SK-N-SH (cell line): ENCODE measurements around the gene PSMG3. TPM values are rescaled to one million over a fixed set of nuclear protein-coding genes. Genes with fewer than 3 reads are reported as not detected.
A peak's percentile ranks its signal among the peaks of the same experiment; 100 is the strongest.

Experiments used
- CTCF ChIA-PET: fragments of 300-600, 350-600 bp; formaldehyde crosslinking; extraction: SDS; loops from one replicate; lab custom pipeline; 2021; lab: Yijun Ruan, JAX
- POLR2A ChIA-PET: fragments of 350-600 bp; sonication (Branson Sonifier 250); formaldehyde crosslinking; extraction: SDS; loops from one replicate; lab custom pipeline; 2020; ENCODE audit warnings: antibody characterized with exemption, inconsistent platforms; lab: Yijun Ruan, JAX
- DNase-seq: peaks from one replicate; pipeline ENCODE4 v3.0.0; 2012
- H2AFZ ChIP-seq: fragments of 200-600 bp; sonication (generic); 2 replicates; pipeline ENCODE4 v1.8.1; 2016; ENCODE audit warnings: antibody characterized with exemption, mild to moderate bottlenecking, low read depth
- H3F3A ChIP-seq: fragments of 200-600 bp; sonication (generic); replicated peaks from 2 replicates; pipeline ENCODE3; 2016; ENCODE audit warnings: antibody characterized with exemption, mild to moderate bottlenecking; ENCODE audit not compliant: insufficient read depth
- H3K27ac ChIP-seq, 2 experiments: fragments of 200-500 bp in 1 of 2; fragments of 200-600 bp in 1 of 2; sonication (Bioruptor generic) in 1 of 2; sonication (generic), shearing (Covaris generic) in 1 of 2; 2 replicates each; pipeline versions ENCODE4 v1.5.1 to v1.6.1; 2014 to 2016; ENCODE audit warnings: low read depth in 2 of 2, inconsistent platforms in 1 of 2, low read length in 1 of 2, mild to moderate bottlenecking in 1 of 2, mixed read lengths in 1 of 2
- H3K27me3 ChIP-seq: fragments of 200-600 bp; sonication (generic), shearing (Covaris generic); 2 replicates; pipeline ENCODE4 v1.6.1; 2016; ENCODE audit warnings: mixed run types; ENCODE audit not compliant: insufficient read depth
- H3K36me3 ChIP-seq, 2 experiments: fragments of 200-500 bp in 1 of 2; fragments of 200-600 bp in 1 of 2; sonication (Bioruptor generic) in 1 of 2; sonication (generic) in 1 of 2; replicated peaks in 1 of 2; 2 replicates each; pipeline versions ENCODE3 to v1.5.1; 2014 to 2016; ENCODE audit warnings: low read length in 1 of 2, mild to moderate bottlenecking in 1 of 2; ENCODE audit not compliant: insufficient read depth in 2 of 2, control insufficient read depth in 1 of 2
- H3K4me1 ChIP-seq, 2 experiments: fragments of 200-500 bp in 1 of 2; fragments of 200-600 bp in 1 of 2; sonication (Bioruptor generic) in 1 of 2; sonication (generic), shearing (Covaris generic) in 1 of 2; 2 replicates each; pipeline versions ENCODE4 v1.5.1 to v1.6.1; 2014 to 2016; ENCODE audit warnings: low read depth in 1 of 2, low read length in 1 of 2, mixed run types in 1 of 2; ENCODE audit not compliant: insufficient read depth in 2 of 2, control insufficient read depth in 1 of 2
- H3K4me2 ChIP-seq: fragments of 200-600 bp; sonication (generic), shearing (Covaris generic); 2 replicates; pipeline ENCODE4 v1.6.1; 2017; ENCODE audit warnings: mixed run types
- H3K4me3 ChIP-seq, 2 experiments: fragments of 200-500 bp in 1 of 2; fragments of 200-600 bp in 1 of 2; sonication (Bioruptor generic) in 1 of 2; sonication (generic), shearing (Covaris generic) in 1 of 2; 2 replicates each; pipeline versions ENCODE4 v1.5.1 to v1.8.1; 2014 to 2016; ENCODE audit warnings: low read depth in 2 of 2, inconsistent platforms in 1 of 2, low read length in 1 of 2, mild to moderate bottlenecking in 1 of 2, mixed read lengths in 1 of 2, moderate library complexity in 1 of 2
- H3K79me2 ChIP-seq: fragments of 200-600 bp; sonication (generic); 2 replicates; pipeline ENCODE4 v1.8.1; 2017; ENCODE audit warnings: mild to moderate bottlenecking; ENCODE audit not compliant: insufficient read depth
- H3K9ac ChIP-seq: fragments of 200-600 bp; sonication (generic); 2 replicates; pipeline ENCODE4 v1.6.1; 2017; ENCODE audit warnings: mixed run types
- H3K9me2 ChIP-seq: fragments of 200-600 bp; sonication (generic); 2 replicates; pipeline ENCODE4 v1.6.1; 2017; ENCODE audit warnings: mixed run types
- H3K9me3 ChIP-seq: fragments of 200-600 bp; sonication (generic); 2 replicates; pipeline ENCODE4 v1.6.1; 2017; ENCODE audit warnings: mixed run types, mild to moderate bottlenecking, moderate library complexity
- H4K20me1 ChIP-seq: fragments of 200-600 bp; sonication (generic); 2 replicates; pipeline ENCODE4 v1.6.1; 2017; ENCODE audit warnings: mild to moderate bottlenecking, mixed run types; ENCODE audit not compliant: insufficient read depth
- ELF1 ChIP-seq: IDR thresholded peaks from 2 replicates; pipeline ENCODE4 v1.4.0; 2012
- EZH2phosphoT487 ChIP-seq: fragments of 200-600 bp; sonication (generic); IDR thresholded peaks from 2 replicates; pipeline ENCODE4 v1.6.1; 2017; ENCODE audit warnings: low read depth, mixed run types, mild to moderate bottlenecking, antibody characterized with exemption, moderate library complexity, borderline replicate concordance
- FOSL2 ChIP-seq: IDR thresholded peaks from 2 replicates; pipeline ENCODE4 v1.4.0; 2012; ENCODE audit warnings: low read depth, mild to moderate bottlenecking, moderate library complexity, borderline replicate concordance
- FOXJ3 ChIP-seq: sonication (generic); formaldehyde crosslinking; IDR thresholded peaks from 2 replicates; pipeline ENCODE4 v1.5.1; 2020; ENCODE audit warnings: mild to moderate bottlenecking, missing genetic modification reagents
- FOXM1 ChIP-seq: IDR thresholded peaks from 2 replicates; pipeline ENCODE4 v1.4.0; 2012; ENCODE audit warnings: low read depth, mild to moderate bottlenecking
- GABPA ChIP-seq: IDR thresholded peaks from 2 replicates; pipeline ENCODE4 v1.4.0; 2012; ENCODE audit warnings: low read depth, mild to moderate bottlenecking
- GATA2 ChIP-seq: sonication (generic); formaldehyde crosslinking; IDR thresholded peaks from 2 replicates; pipeline ENCODE4 v1.5.0; 2020; ENCODE audit warnings: mild to moderate bottlenecking, missing genetic modification reagents
- RAD21 ChIP-seq: IDR thresholded peaks from 2 replicates; pipeline ENCODE4 v1.6.1; 2012; ENCODE audit warnings: mild to moderate bottlenecking, low read length
- RXRA ChIP-seq: IDR thresholded peaks from 2 replicates; pipeline ENCODE4 v1.4.0; 2012; ENCODE audit warnings: low read depth, mild to moderate bottlenecking, borderline replicate concordance
- TAF1 ChIP-seq: IDR thresholded peaks from 2 replicates; pipeline ENCODE4 v1.6.1; 2012; ENCODE audit warnings: low read depth, mild to moderate bottlenecking, low read length, moderate library complexity, borderline replicate concordance
- WGBS: methylation state at CpG from one replicate; pipeline ENCODE4 v1.1.6; 2017; ENCODE audit warnings: low lambda C conversion rate; 5-methylcytosine and 5-hydroxymethylcytosine counted together
- polyA plus RNA-seq, 3 experiments: library from polyadenylated mRNA; depleted of rRNA; stranded (reverse); fragments of >200 nt; gene quantifications; 2 replicates each; pipeline ENCODE4 v1.2.3, GENCODE V29; 2012
- TF ChIP-seq, protein P1 (sequence below): IDR thresholded peaks from 2 replicates; pipeline ENCODE4 v1.6.1; 2012; ENCODE audit warnings: mild to moderate bottlenecking, low read depth, low read length, moderate library complexity
- TF ChIP-seq, protein P2 (sequence below): IDR thresholded peaks from 2 replicates; pipeline ENCODE4 v1.4.0; 2012; ENCODE audit warnings: low read depth, borderline replicate concordance

PSMG3 gene
- polyA plus RNA-seq, 1 of the 3 experiments (the other 2 are of a cell fraction), result 109 TPM

DNA sequence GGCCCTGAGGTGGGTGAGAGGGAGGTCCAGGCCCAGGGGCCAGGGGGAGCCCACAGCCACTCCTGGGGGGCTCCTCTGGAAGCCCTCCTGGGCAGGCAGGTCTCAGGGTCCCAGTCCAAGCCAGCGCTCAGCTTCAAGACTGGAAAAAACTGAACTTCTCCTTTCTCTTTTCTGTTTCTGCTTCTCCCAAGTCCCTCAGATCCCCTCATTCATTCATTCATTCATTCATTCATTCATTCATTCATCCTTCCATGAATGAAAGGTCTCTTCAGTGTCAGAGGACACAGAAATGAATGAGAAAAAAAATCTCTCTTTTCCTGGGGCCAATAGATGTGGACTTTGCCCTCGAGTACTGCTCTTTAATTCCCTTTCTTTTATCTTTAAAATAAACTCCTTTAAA, 34.6 kb upstream of the PSMG3 start:
- no peaks in the 10 kb centered on the region for H3K9me3 ChIP-seq
- H3K4me1 ChIP-seq, result peaks cover 0 to 31% of the 10 kb centered on the region in 2 experiments; a peak in 1 of 4 replicates
- H3K9ac ChIP-seq, result no peak overlapping the region
- H3K4me3 ChIP-seq, result no peak overlapping the region
- 51% methylated on average over 2 of the region's 2 CpGs for WGBS
- no peaks in the 10 kb centered on the region for H3K79me2 ChIP-seq
- DNase-seq, result peak; percentile 28
- H2AFZ ChIP-seq, result no peak overlapping the region
- CTCF ChIA-PET, result interaction anchor here (1.3 kb wide), 1 partner anchor 25 kb away, joined by 4 read pairs; no protein-coding TSS in a partner anchor
- no peaks in the 10 kb centered on the region for H3K9me2 ChIP-seq
- H3F3A ChIP-seq, result no peaks in the 10 kb centered on the region
- H3K27me3 ChIP-seq, result peaks cover 13% of the 10 kb centered on the region; the same call in 1 of the 2 replicates
- no peak overlapping the region; a peak in 1 of 4 replicates for H3K27ac ChIP-seq
- no peaks in the 10 kb centered on the region for H4K20me1 ChIP-seq
- H3K36me3 ChIP-seq, result no peaks in the 10 kb centered on the region
- TF ChIP-seq RAD21 (no peak), ELF1 (no peak), FOXM1 (no peak)
- TF ChIP-seq, protein P1, sequence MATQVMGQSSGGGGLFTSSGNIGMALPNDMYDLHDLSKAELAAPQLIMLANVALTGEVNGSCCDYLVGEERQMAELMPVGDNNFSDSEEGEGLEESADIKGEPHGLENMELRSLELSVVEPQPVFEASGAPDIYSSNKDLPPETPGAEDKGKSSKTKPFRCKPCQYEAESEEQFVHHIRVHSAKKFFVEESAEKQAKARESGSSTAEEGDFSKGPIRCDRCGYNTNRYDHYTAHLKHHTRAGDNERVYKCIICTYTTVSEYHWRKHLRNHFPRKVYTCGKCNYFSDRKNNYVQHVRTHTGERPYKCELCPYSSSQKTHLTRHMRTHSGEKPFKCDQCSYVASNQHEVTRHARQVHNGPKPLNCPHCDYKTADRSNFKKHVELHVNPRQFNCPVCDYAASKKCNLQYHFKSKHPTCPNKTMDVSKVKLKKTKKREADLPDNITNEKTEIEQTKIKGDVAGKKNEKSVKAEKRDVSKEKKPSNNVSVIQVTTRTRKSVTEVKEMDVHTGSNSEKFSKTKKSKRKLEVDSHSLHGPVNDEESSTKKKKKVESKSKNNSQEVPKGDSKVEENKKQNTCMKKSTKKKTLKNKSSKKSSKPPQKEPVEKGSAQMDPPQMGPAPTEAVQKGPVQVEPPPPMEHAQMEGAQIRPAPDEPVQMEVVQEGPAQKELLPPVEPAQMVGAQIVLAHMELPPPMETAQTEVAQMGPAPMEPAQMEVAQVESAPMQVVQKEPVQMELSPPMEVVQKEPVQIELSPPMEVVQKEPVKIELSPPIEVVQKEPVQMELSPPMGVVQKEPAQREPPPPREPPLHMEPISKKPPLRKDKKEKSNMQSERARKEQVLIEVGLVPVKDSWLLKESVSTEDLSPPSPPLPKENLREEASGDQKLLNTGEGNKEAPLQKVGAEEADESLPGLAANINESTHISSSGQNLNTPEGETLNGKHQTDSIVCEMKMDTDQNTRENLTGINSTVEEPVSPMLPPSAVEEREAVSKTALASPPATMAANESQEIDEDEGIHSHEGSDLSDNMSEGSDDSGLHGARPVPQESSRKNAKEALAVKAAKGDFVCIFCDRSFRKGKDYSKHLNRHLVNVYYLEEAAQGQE, result no peak
- POLR2A ChIA-PET, result no interaction called here
- H3K4me2 ChIP-seq, result no peak overlapping the region

DNA sequence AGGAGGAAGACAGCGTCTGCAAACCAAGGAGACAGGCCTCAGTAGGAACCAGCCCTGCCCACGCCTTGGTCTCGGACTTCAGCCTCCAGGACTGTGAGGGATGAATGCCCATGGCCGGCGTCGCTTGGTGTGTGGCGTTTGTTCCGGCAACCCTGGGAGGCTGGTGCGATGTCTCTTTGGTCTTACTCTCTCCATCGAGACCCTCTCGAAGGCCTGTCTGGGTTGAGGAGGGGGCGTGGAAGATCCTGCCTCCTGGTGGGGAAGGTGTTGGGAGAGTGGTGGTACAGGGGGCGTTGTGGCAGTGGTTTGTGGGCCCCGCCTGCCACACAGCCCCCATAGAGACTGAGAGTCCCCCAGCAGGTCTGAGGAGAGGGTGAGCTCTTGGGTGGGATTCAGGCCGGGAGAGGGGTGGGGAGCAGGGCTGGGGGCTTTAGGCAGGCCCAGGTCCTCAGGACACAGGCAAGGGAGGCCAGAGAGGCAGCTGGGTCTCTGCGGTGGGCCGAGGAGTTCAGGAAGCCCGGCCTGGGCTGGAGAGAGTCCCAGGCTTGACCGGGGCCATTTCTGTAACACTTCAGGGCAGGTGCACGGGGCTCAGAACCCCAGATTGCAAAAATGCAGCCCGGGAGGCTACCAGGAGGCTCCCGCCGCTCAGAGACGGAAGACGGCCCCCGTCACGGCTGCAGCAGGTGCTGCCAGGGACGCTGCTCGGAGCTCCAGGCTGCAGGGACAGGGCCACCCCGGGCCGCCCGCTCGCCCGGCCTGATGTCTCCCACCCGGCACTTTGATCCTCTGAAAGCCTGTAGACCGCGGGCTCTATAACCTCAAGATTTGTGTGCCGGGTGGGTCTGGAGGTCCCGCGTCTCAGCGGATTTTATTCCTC, 33.8 kb upstream of the PSMG3 start:
- WGBS, result 72% methylated on average over 39 of the region's 41 CpGs
- Histone ChIP-seq H3K9me3 (no peaks in the 10 kb centered on the region), H3F3A (no peaks in the 10 kb centered on the region), H3K9me2 (no peaks in the 10 kb centered on the region), H4K20me1 (no peaks in the 10 kb centered on the region), H3K4me3 (no peak overlapping the region), H3K4me1 (peaks cover 0 to 35% of the 10 kb centered on the region in 2 experiments; a peak in 1 of 4 replicates), H3K27me3 (peaks cover 15% of the 10 kb centered on the region), H3K36me3 (no peaks in the 10 kb centered on the region), H3K27ac (no peak overlapping the region; a peak in 1 of 4 replicates), H3K9ac (no peak overlapping the region), H3K79me2 (no peaks in the 10 kb centered on the region), H2AFZ (no peak overlapping the region), H3K4me2 (no peak overlapping the region)
- peak; percentile 36 for DNase-seq
- TF ChIP-seq, protein P2, sequence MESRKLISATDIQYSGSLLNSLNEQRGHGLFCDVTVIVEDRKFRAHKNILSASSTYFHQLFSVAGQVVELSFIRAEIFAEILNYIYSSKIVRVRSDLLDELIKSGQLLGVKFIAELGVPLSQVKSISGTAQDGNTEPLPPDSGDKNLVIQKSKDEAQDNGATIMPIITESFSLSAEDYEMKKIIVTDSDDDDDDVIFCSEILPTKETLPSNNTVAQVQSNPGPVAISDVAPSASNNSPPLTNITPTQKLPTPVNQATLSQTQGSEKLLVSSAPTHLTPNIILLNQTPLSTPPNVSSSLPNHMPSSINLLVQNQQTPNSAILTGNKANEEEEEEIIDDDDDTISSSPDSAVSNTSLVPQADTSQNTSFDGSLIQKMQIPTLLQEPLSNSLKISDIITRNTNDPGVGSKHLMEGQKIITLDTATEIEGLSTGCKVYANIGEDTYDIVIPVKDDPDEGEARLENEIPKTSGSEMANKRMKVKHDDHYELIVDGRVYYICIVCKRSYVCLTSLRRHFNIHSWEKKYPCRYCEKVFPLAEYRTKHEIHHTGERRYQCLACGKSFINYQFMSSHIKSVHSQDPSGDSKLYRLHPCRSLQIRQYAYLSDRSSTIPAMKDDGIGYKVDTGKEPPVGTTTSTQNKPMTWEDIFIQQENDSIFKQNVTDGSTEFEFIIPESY, result no peak
- TF ChIP-seq TAF1, result no peak
- no peak for TF ChIP-seq FOSL2
- TF ChIP-seq FOXJ3 (CRISPR knock-in tag), result no peak
- no peak for TF ChIP-seq GATA2 (CRISPR knock-in tag)
- TF ChIP-seq GABPA, result no peak
- TF ChIP-seq EZH2phosphoT487, result no peak
- TF ChIP-seq FOXM1, result no peak
- TF ChIP-seq RXRA, result no peak
- ChIA-PET POLR2A (no interaction called here), CTCF (interaction anchor here (1.3 kb wide), 1 partner anchor 25 kb away, joined by 4 read pairs; no protein-coding TSS in a partner anchor)
